ENCODE data around the gene CCDC85C.

CCDC85C gene

GRCh38 chr14:99633141-99633540 is 29.1 kb upstream of the CCDC85C start:
- DNase-seq (ENCODE audit: low read depth, low spot score) = no peak
- no peak overlapping the region for H3K4me3 ChIP-seq (ENCODE audit: low read length)

- H3K4me3 ChIP-seq (ENCODE audit: low read length) = no peak overlapping the region
- DNase-seq (ENCODE audit: low read depth, low spot score) = no peak
These were observed 28.5 kb upstream of the CCDC85C start for GRCh38 chr14:99632410-99633035.

GRCh38 chr14:99630202-99630601 is 26.2 kb upstream of the CCDC85C start:
- no peak for DNase-seq (ENCODE audit: low read depth, low spot score)
- H3K4me3 ChIP-seq (ENCODE audit: low read length) = no peak overlapping the region

- peak; percentile 15 for DNase-seq (ENCODE audit: low read depth, low spot score)
- H3K4me3 ChIP-seq (ENCODE audit: low read length) = no peak overlapping the region
These were observed 25.0 kb upstream of the CCDC85C start for GRCh38 chr14:99628887-99629618.

GRCh38 chr14:99627510-99628381 is 23.7 kb upstream of the CCDC85C start:
- no peak overlapping the region for H3K4me3 ChIP-seq (ENCODE audit: low read length)
- no peak for DNase-seq (ENCODE audit: low read depth, low spot score)

GRCh38 chr14:99627100-99627499 is 23.1 kb upstream of the CCDC85C start:
- H3K4me3 ChIP-seq (ENCODE audit: low read length) = no peak overlapping the region
- no peak for DNase-seq (ENCODE audit: low read depth, low spot score)

- DNase-seq (ENCODE audit: low read depth, low spot score) = no peak
These were observed 22.1 kb upstream of the CCDC85C start for GRCh38 chr14:99626041-99626648.

GRCh38 chr14:99625476-99625875 is 21.5 kb upstream of the CCDC85C start:
- no peak for DNase-seq (ENCODE audit: low read depth, low spot score)
- no peak overlapping the region for H3K4me3 ChIP-seq (ENCODE audit: low read length)

More at GRCh38 chr14:99626041-99626648, 22.1 kb upstream of the CCDC85C start:
- no peak overlapping the region for H3K4me3 ChIP-seq (ENCODE audit: low read length)

GRCh38 chr14:99624971-99625370 is 21.0 kb upstream of the CCDC85C start:
- no peak overlapping the region for H3K4me3 ChIP-seq (ENCODE audit: low read length)
- DNase-seq (ENCODE audit: low read depth, low spot score) = no peak

GRCh38 chr14:99624024-99624423 is 20.0 kb upstream of the CCDC85C start:
- no peak for DNase-seq (ENCODE audit: low read depth, low spot score)
- no peak overlapping the region for H3K4me3 ChIP-seq (ENCODE audit: low read length)

- no peak for DNase-seq (ENCODE audit: low read depth, low spot score)
- H3K4me3 ChIP-seq (ENCODE audit: low read length) = no peak overlapping the region
These were observed 17.9 kb upstream of the CCDC85C start for GRCh38 chr14:99621948-99622347.

- no peak for DNase-seq (ENCODE audit: low read depth, low spot score)
- H3K4me3 ChIP-seq (ENCODE audit: low read length) = no peak overlapping the region
These were observed 16.1 kb upstream of the CCDC85C start for GRCh38 chr14:99619835-99620834.

- H3K4me3 ChIP-seq (ENCODE audit: low read length) = no peak overlapping the region
- no peak for DNase-seq (ENCODE audit: low read depth, low spot score)
These were observed 13.1 kb upstream of the CCDC85C start for GRCh38 chr14:99616832-99617800.

- H3K4me3 ChIP-seq (ENCODE audit: low read length) = no peak overlapping the region
- DNase-seq (ENCODE audit: low read depth, low spot score) = no peak
These were observed 11.6 kb upstream of the CCDC85C start for GRCh38 chr14:99615497-99616157.

GRCh38 chr14:99612738-99613330 is 8.8 kb upstream of the CCDC85C start:
- no peak for DNase-seq (ENCODE audit: low read depth, low spot score)
- no peak overlapping the region for H3K4me3 ChIP-seq (ENCODE audit: low read length)

GRCh38 chr14:99612071-99612737 is 8.2 kb upstream of the CCDC85C start:
- no peak for DNase-seq (ENCODE audit: low read depth, low spot score)
- no peak overlapping the region for H3K4me3 ChIP-seq (ENCODE audit: low read length)

Data from Jurkat, Clone E6-1 (cell line).